DOHH2 (cell line): ENCODE results near the gene CPOX.

Experiments used
- H3F3A ChIP-seq: fragments of 200-600 bp; sonication (generic), shearing (Covaris generic); 2 replicates; pipeline ENCODE4 v1.6.0; 2016; ENCODE audit warnings: antibody characterized with exemption, mild to moderate bottlenecking; ENCODE audit not compliant: control insufficient read depth, insufficient read depth
- H3K27ac ChIP-seq: fragments of 200-600 bp; sonication (generic); 2 replicates; pipeline ENCODE4 v1.5.1; 2014; ENCODE audit warnings: low read depth, mild to moderate bottlenecking, low read length, moderate library complexity
- H3K27me3 ChIP-seq: fragments of 200-600 bp; sonication (generic); 2 replicates; pipeline ENCODE4 v1.6.1; 2014; ENCODE audit warnings: mild to moderate bottlenecking, low read length, mixed read lengths; ENCODE audit not compliant: control insufficient read depth
- H3K36me3 ChIP-seq: fragments of 200-600 bp; sonication (generic); 2 replicates; pipeline ENCODE4 v1.6.1; 2014; ENCODE audit warnings: mild to moderate bottlenecking, low read length, moderate library complexity, mixed read lengths; ENCODE audit not compliant: control insufficient read depth
- H3K4me1 ChIP-seq: fragments of 200-600 bp; sonication (generic); 2 replicates; pipeline ENCODE4 v1.6.1; 2014; ENCODE audit warnings: mild to moderate bottlenecking, low read length, mixed read lengths; ENCODE audit not compliant: control insufficient read depth
- H3K4me2 ChIP-seq: fragments of 200-600 bp; sonication (generic); 2 replicates; pipeline ENCODE4 v1.6.0; 2014; ENCODE audit warnings: mild to moderate bottlenecking, low read length, moderate library complexity
- H3K4me3 ChIP-seq: fragments of 200-600 bp; sonication (generic); 2 replicates; pipeline ENCODE4 v1.5.1; 2014; ENCODE audit warnings: mild to moderate bottlenecking, low read length, mixed read lengths
- H3K79me2 ChIP-seq: fragments of 200-600 bp; sonication (generic); 2 replicates; pipeline ENCODE4 v1.6.1; 2014; ENCODE audit warnings: mild to moderate bottlenecking, low read length, mixed read lengths; ENCODE audit not compliant: control insufficient read depth
- H3K9me2 ChIP-seq: fragments of 200-600 bp; sonication (generic); replicated peaks from 2 replicates; pipeline ENCODE4 v1.6.1; 2014; ENCODE audit warnings: mild to moderate bottlenecking, low read length, mixed read lengths; ENCODE audit not compliant: control insufficient read depth
- H3K9me3 ChIP-seq: fragments of 200-600 bp; sonication (generic); 2 replicates; pipeline ENCODE4 v1.6.1; 2014; ENCODE audit warnings: antibody characterized with exemption, low read length, mixed read lengths; ENCODE audit not compliant: control insufficient read depth, insufficient read depth
- H4K20me1 ChIP-seq: fragments of 200-600 bp; sonication (generic); 2 replicates; pipeline ENCODE4 v1.6.0; 2014; ENCODE audit warnings: low read depth, mild to moderate bottlenecking, antibody characterized with exemption, low read length, moderate library complexity; ENCODE audit not compliant: control insufficient read depth, insufficient read depth
- CTCF ChIP-seq: fragments of 200-600 bp; sonication (generic); IDR thresholded peaks from one replicate; pipeline ENCODE4 v1.5.1; 2014; ENCODE audit warnings: antibody characterized with exemption, mild to moderate bottlenecking, low read depth, low read length; ENCODE audit not compliant: poor library complexity, severe bottlenecking
- EZH2phosphoT487 ChIP-seq: fragments of 200-600 bp; sonication (generic); IDR thresholded peaks from 2 replicates; pipeline ENCODE4 v1.6.1; 2017; ENCODE audit warnings: borderline replicate concordance, mild to moderate bottlenecking, antibody characterized with exemption, low read length, moderate library complexity, mixed read lengths

The CPOX gene

GRCh38 chr3:98580401-98581386 is 12.7 kb downstream of the CPOX start:
- no peak overlapping the region for H3K4me2 ChIP-seq
- no peak overlapping the region for H3K4me3 ChIP-seq
- no peak for TF ChIP-seq EZH2phosphoT487
- no peaks in the 10 kb centered on the region for H3K79me2 ChIP-seq
- H3F3A ChIP-seq: no peaks in the 10 kb centered on the region
- H3K4me1 ChIP-seq: no peaks in the 10 kb centered on the region
- H3K27me3 ChIP-seq: no peaks in the 10 kb centered on the region
- no peak overlapping the region for H3K27ac ChIP-seq
- H3K9me3 ChIP-seq: no peaks in the 10 kb centered on the region
- no peaks in the 10 kb centered on the region for H4K20me1 ChIP-seq
- peaks cover 70% of the 10 kb centered on the region for H3K36me3 ChIP-seq
- H3K9me2 ChIP-seq: no peaks in the 10 kb centered on the region

GRCh38 chr3:98577178-98577895 is 16.1 kb downstream of the CPOX start:
- Histone ChIP-seq H3K27ac (no peak overlapping the region), H3K9me3 (no peaks in the 10 kb centered on the region), H3F3A (no peaks in the 10 kb centered on the region), H3K9me2 (no peaks in the 10 kb centered on the region), H3K79me2 (no peaks in the 10 kb centered on the region), H3K4me1 (peaks cover 15% of the 10 kb centered on the region), H3K27me3 (no peaks in the 10 kb centered on the region), H3K4me2 (no peak overlapping the region), H3K36me3 (peaks cover 46% of the 10 kb centered on the region), H3K4me3 (no peak overlapping the region), H4K20me1 (no peaks in the 10 kb centered on the region)
- TF ChIP-seq EZH2phosphoT487 (no peak), CTCF (no peak)

- no peaks in the 10 kb centered on the region for H3K79me2 ChIP-seq
Observed at GRCh38 chr3:98574132-98574531, 19.3 kb downstream of the CPOX start.

More at GRCh38 chr3:98574132-98574531, 19.3 kb downstream of the CPOX start:
- Histone ChIP-seq H3K9me3 (no peaks in the 10 kb centered on the region), H3K4me3 (no peak overlapping the region), H3K36me3 (peaks cover 18% of the 10 kb centered on the region), H3K27ac (no peak overlapping the region), H4K20me1 (no peaks in the 10 kb centered on the region), H3K4me1 (peaks cover 17% of the 10 kb centered on the region), H3K27me3 (no peaks in the 10 kb centered on the region), H3F3A (no peaks in the 10 kb centered on the region), H3K4me2 (no peak overlapping the region), H3K9me2 (no peaks in the 10 kb centered on the region)
- TF ChIP-seq CTCF: no peak
- no peak for TF ChIP-seq EZH2phosphoT487
